AG20443 (cell line): ENCODE results near the gene PHLPP1.
A peak's percentile ranks its signal among the peaks of the same experiment; 100 is the strongest.

Source experiments
- DNase-seq: peaks from one replicate; pipeline ENCODE4 v3.0.0; 2012; ENCODE audit warnings: low spot score, mixed read lengths

PHLPP1 gene

GRCh38 chr18:62942578-62942977 is 227.2 kb downstream of the PHLPP1 start:
- DNase-seq: no peak

- no peak for DNase-seq
Measured at GRCh38 chr18:62944454-62944853, 229.1 kb downstream of the PHLPP1 start.

GRCh38 chr18:62948788-62949187 is 233.4 kb downstream of the PHLPP1 start:
- DNase-seq: no peak

- DNase-seq: no peak
Measured at GRCh38 chr18:62950246-62950645, 234.9 kb downstream of the PHLPP1 start.

GRCh38 chr18:62952807-62953206 is 237.5 kb downstream of the PHLPP1 start:
- DNase-seq: no peak

- no peak for DNase-seq
Measured at GRCh38 chr18:62953663-62954062, 238.3 kb downstream of the PHLPP1 start.

GRCh38 chr18:62954366-62954765 is 239.0 kb downstream of the PHLPP1 start:
- DNase-seq: no peak

- no peak for DNase-seq
Measured at GRCh38 chr18:62957885-62958472, 242.6 kb downstream of the PHLPP1 start.

GRCh38 chr18:62959481-62959880 is 244.1 kb downstream of the PHLPP1 start:
- DNase-seq: no peak

GRCh38 chr18:62963507-62963906 is 248.2 kb downstream of the PHLPP1 start:
- no peak for DNase-seq

GRCh38 chr18:62964432-62964831 is 249.1 kb downstream of the PHLPP1 start:
- no peak for DNase-seq

- DNase-seq: no peak
Measured at GRCh38 chr18:62967089-62967488, 251.7 kb downstream of the PHLPP1 start.

GRCh38 chr18:62973689-62974088 is 258.3 kb downstream of the PHLPP1 start:
- DNase-seq: no peak

- DNase-seq: no peak
Measured at GRCh38 chr18:62974388-62974787, 259.0 kb downstream of the PHLPP1 start.

GRCh38 chr18:62974928-62975675 is 259.8 kb downstream of the PHLPP1 start:
- no peak for DNase-seq

GRCh38 chr18:62975785-62976184 is 260.4 kb downstream of the PHLPP1 start:
- DNase-seq: no peak

- no peak for DNase-seq
Measured at GRCh38 chr18:62976227-62976626, 260.9 kb downstream of the PHLPP1 start.

GRCh38 chr18:62977512-62977911 is 262.2 kb downstream of the PHLPP1 start:
- DNase-seq: no peak

GRCh38 chr18:62978251-62979049 is 263.1 kb downstream of the PHLPP1 start:
- no peak for DNase-seq

- peak; percentile 55 for DNase-seq
Measured at GRCh38 chr18:62979176-62979575, 263.8 kb downstream of the PHLPP1 start.

- DNase-seq: no peak
Measured at GRCh38 chr18:62979900-62980299, 264.6 kb downstream of the PHLPP1 start.

- no peak for DNase-seq
Measured at GRCh38 chr18:62981566-62981965, 266.2 kb downstream of the PHLPP1 start.
